ENCODE measurements around the gene CCDC167. TPM values are rescaled to one million over a fixed set of nuclear protein-coding genes. Genes with fewer than 3 reads are reported as not detected.

CCDC167 gene
- total and polyA plus RNA-seq, 7 donors = 13.8 to 54.0 (median 24.8) TPM

- Histone ChIP-seq H3K9me3 (no peaks in the 10 kb centered on the region), H3K27me3 (peaks cover 0 to 33% (median 0%) of the 10 kb centered on the region in 3 donors), H3K36me3 (no peaks in the 10 kb centered on the region), H3K4me3 (no peak overlapping the region), H3K4me1 (no peaks in the 10 kb centered on the region), H3K27ac (no peak overlapping the region)
- no peak for DNase-seq
- TF ChIP-seq CTCF (IDR thresholded peaks at IDR 0.05) = no peak
- TF ChIP-seq POLR2AphosphoS5 (IDR thresholded peaks at IDR 0.05) = no peak
- TF ChIP-seq POLR2A (IDR thresholded peaks at IDR 0.05) = no peak
- WGBS, 2 donors = 68 to 76% methylated on average over 12 of the region's 12 CpGs
- intact Hi-C loops (cut with DNase I) = no loop called here
Observed at GRCh38 chr6:37525460-37526357, 26.0 kb upstream of the CCDC167 start.

GRCh38 chr6:37524970-37525318, 25.3 kb upstream of the CCDC167 start:
- 81 to 86% methylated on average over 4 of the region's 4 CpGs for WGBS, 2 donors

GRCh38 chr6:37524025-37524969, 24.6 kb upstream of the CCDC167 start:
- DNase-seq = no peak
- intact Hi-C loops (cut with DNase I) = no loop called here
- Histone ChIP-seq H3K36me3 (no peaks in the 10 kb centered on the region), H3K27me3 (peaks cover 0 to 23% (median 0%) of the 10 kb centered on the region in 3 donors), H3K27ac (no peak overlapping the region), H3K4me1 (no peaks in the 10 kb centered on the region), H3K9me3 (no peaks in the 10 kb centered on the region), H3K4me3 (no peak overlapping the region)
- TF ChIP-seq EP300 (IDR thresholded peaks at IDR 0.05) = no peak
- no peak for TF ChIP-seq POLR2A (IDR thresholded peaks at IDR 0.05)
- no peak for TF ChIP-seq CTCF (IDR thresholded peaks at IDR 0.05)
- no peak for TF ChIP-seq POLR2AphosphoS5 (IDR thresholded peaks at IDR 0.05)
- 62 to 80% methylated on average over 19 of the region's 19 CpGs for WGBS, 2 donors

More at GRCh38 chr6:37524970-37525318, 25.3 kb upstream of the CCDC167 start:
- Histone ChIP-seq H3K4me3 (no peak overlapping the region), H3K36me3 (no peaks in the 10 kb centered on the region), H3K4me1 (no peaks in the 10 kb centered on the region), H3K27me3 (peaks cover 0 to 27% (median 0%) of the 10 kb centered on the region in 3 donors), H3K27ac (no peak overlapping the region), H3K9me3 (no peaks in the 10 kb centered on the region)
- DNase-seq = no peak
- intact Hi-C loops (cut with DNase I) = no loop called here
- TF ChIP-seq CTCF (IDR thresholded peaks at IDR 0.05) (no peak), POLR2AphosphoS5 (IDR thresholded peaks at IDR 0.05) (no peak)

GRCh38 chr6:37523412-37523811, 23.7 kb upstream of the CCDC167 start:
- no peaks in the 10 kb centered on the region for H3K4me1 ChIP-seq
- no peak overlapping the region for H3K4me3 ChIP-seq
- peaks cover 0 to 17% (median 0%) of the 10 kb centered on the region in 3 donors for H3K27me3 ChIP-seq
- DNase-seq = no peak
- TF ChIP-seq CTCF (IDR thresholded peaks at IDR 0.05) (no peak), POLR2AphosphoS5 (IDR thresholded peaks at IDR 0.05) (no peak)
- 76 to 78% methylated on average over 7 of the region's 7 CpGs for WGBS, 2 donors
- no peaks in the 10 kb centered on the region for H3K9me3 ChIP-seq
- no peak overlapping the region for H3K27ac ChIP-seq
- intact Hi-C loops (cut with DNase I) = no loop called here
- no peaks in the 10 kb centered on the region for H3K36me3 ChIP-seq

Data from sigmoid colon (tissue), 7 donors.